B cell (primary cell): ENCODE measurements around the gene TBXAS1. TPM values are rescaled to one million over a fixed set of nuclear protein-coding genes. Genes with fewer than 3 reads are reported as not detected.

ENCODE experiments used
- ATAC-seq: fragments of 200-7000 bp; cut with Tn5 transposase; one replicate; pipeline ENCODE4 v1.10.0; 2021; ENCODE audit warnings: low read depth, mild to moderate bottlenecking, moderate number of reproducible peaks, moderate library complexity
- CTCF ChIA-PET: fragments of 350-600 bp; sonication (Branson Sonifier 250); formaldehyde crosslinking; loops from one replicate; lab custom pipeline; 2021; ENCODE audit warnings: antibody characterized with exemption, inconsistent platforms; lab: Charles Lee
- POLR2A ChIA-PET: fragments of 350-600 bp; sonication (Branson Sonifier 250); formaldehyde crosslinking; loops from one replicate; lab custom pipeline; 2021; ENCODE audit warnings: antibody characterized with exemption; lab: Charles Lee
- DNase-seq: peaks from one replicate; pipeline ENCODE4 v3.0.0; 2013
- H2AFZ ChIP-seq: 2 replicates; pipeline ENCODE4 v1.6.1; 2012; ENCODE audit warnings: mild to moderate bottlenecking, low read depth, low read length; ENCODE audit not compliant: insufficient read depth, poor library complexity, severe bottlenecking
- H3K27ac ChIP-seq, 2 donors: 1 replicate in 1 of 2; 2 replicates in 1 of 2; pipeline ENCODE4 v1.5.1; 2012 to 2013; ENCODE audit warnings: low read length in 2 of 2, mild to moderate bottlenecking in 2 of 2, moderate library complexity in 1 of 2
- H3K27me3 ChIP-seq, 4 experiments: fragments of 200-600 bp in 1 of 4; sonication (generic) in 1 of 4; replicated peaks in 1 of 4; 1 replicate in 2 of 4; 2 replicates in 2 of 4; pipeline versions ENCODE4 v1.6.1 to v1.7.0; 2013 to 2016; ENCODE audit warnings: low read length in 3 of 4, mild to moderate bottlenecking in 2 of 4, mixed read lengths in 1 of 4, moderate library complexity in 1 of 4; ENCODE audit not compliant: insufficient read depth in 4 of 4, control insufficient read depth in 3 of 4; ENCODE audit errors: control extremely low read depth in 1 of 4
- H3K36me3 ChIP-seq, 2 experiments: replicated peaks in 1 of 2; 1 replicate in 1 of 2; 2 replicates in 1 of 2; pipeline versions ENCODE4 v1.6.1 to v1.7.1; 2013; ENCODE audit warnings: low read length in 1 of 2; ENCODE audit not compliant: insufficient read depth in 2 of 2, control insufficient read depth in 1 of 2; ENCODE audit errors: control extremely low read depth in 1 of 2, extremely low read depth in 1 of 2
- H3K4me1 ChIP-seq, 2 donors: fragments of 200-600 bp in 1 of 2; sonication (generic) in 1 of 2; 1 replicate in 1 of 2; 2 replicates in 1 of 2; pipeline versions ENCODE4 v1.5.1 to v1.6.1; 2013 to 2017; ENCODE audit warnings: low read length in 2 of 2; ENCODE audit not compliant: control insufficient read depth in 2 of 2, insufficient read depth in 2 of 2
- H3K4me2 ChIP-seq: replicated peaks from 2 replicates; pipeline ENCODE3; 2012; ENCODE audit warnings: mild to moderate bottlenecking, low read depth, low read length; ENCODE audit not compliant: poor library complexity, severe bottlenecking
- H3K4me3 ChIP-seq, 5 experiments: fragments of 200-600 bp in 1 of 5; sonication (generic) in 1 of 5; 1 replicate in 3 of 5; 2 replicates in 2 of 5; pipeline versions ENCODE4 v1.5.1 to v1.7.0; 2011 to 2016; ENCODE audit warnings: low read length in 4 of 5, mild to moderate bottlenecking in 4 of 5, low read depth in 2 of 5, control low read depth in 1 of 5, moderate library complexity in 1 of 5; ENCODE audit not compliant: insufficient read depth in 1 of 5; ENCODE audit errors: control extremely low read depth in 1 of 5, extremely low read depth in 1 of 5
- H3K79me2 ChIP-seq: fragments of 200-600 bp; sonication (generic); one replicate; pipeline ENCODE4 v1.6.0; 2016; ENCODE audit warnings: low read length; ENCODE audit not compliant: control insufficient read depth, insufficient read depth
- H3K9ac ChIP-seq: fragments of 200-600 bp; sonication (generic); 2 replicates; pipeline ENCODE4 v1.6.1; 2017; ENCODE audit warnings: mild to moderate bottlenecking, low read length, moderate library complexity
- H3K9me3 ChIP-seq, 3 donors: one replicate each; pipeline versions ENCODE4 v1.6.1 to v1.7.1; 2013; ENCODE audit warnings: low read length in 2 of 3; ENCODE audit not compliant: control insufficient read depth in 2 of 3, insufficient read depth in 1 of 3; ENCODE audit errors: control extremely low read depth in 1 of 3
- H4K20me1 ChIP-seq: 2 replicates; pipeline ENCODE4 v1.6.0; 2012; ENCODE audit warnings: mild to moderate bottlenecking, low read length; ENCODE audit not compliant: insufficient read depth, control insufficient read depth, poor library complexity, severe bottlenecking
- H3K27ac Mint-ChIP-seq: one replicate; pipeline ENCODE4 v1.8.0; 2021; ENCODE audit warnings: mixed read lengths
- H3K27me3 Mint-ChIP-seq: one replicate; pipeline ENCODE4 v1.8.0; 2021; ENCODE audit warnings: mixed read lengths
- H3K4me1 Mint-ChIP-seq: one replicate; pipeline ENCODE4 v1.8.0; 2021; ENCODE audit warnings: mixed read lengths
- H3K4me3 Mint-ChIP-seq: one replicate; pipeline ENCODE4 v1.8.0; 2021; ENCODE audit warnings: mixed read lengths
- H3K9me3 Mint-ChIP-seq: one replicate; pipeline ENCODE4 v1.8.0; 2022; ENCODE audit warnings: mixed read lengths; ENCODE audit not compliant: insufficient read depth
- EZH2 ChIP-seq: IDR thresholded peaks from 2 replicates; pipeline ENCODE4 v1.6.1; 2012; ENCODE audit warnings: borderline replicate concordance, low read depth, mild to moderate bottlenecking, moderate library complexity, low read length; ENCODE audit not compliant: insufficient read depth, poor library complexity, severe bottlenecking
- WGBS: methylation state at CpG from one replicate; pipeline ENCODE4 v1.1.5; 2013; ENCODE audit warnings: missing lambda C conversion rate; ENCODE audit not compliant: insufficient coverage; 5-methylcytosine and 5-hydroxymethylcytosine counted together
- intact Hi-C: fragments of 100-400 bp; cut with micrococcal nuclease; formaldehyde crosslinking; loops from one replicate; pipeline ENCODE4 v1.10.0; 2022
- polyA plus RNA-seq: library from polyadenylated mRNA; depleted of rRNA; stranded (reverse); fragments of >200 nt; gene quantifications from 2 replicates; pipeline ENCODE4 v1.2.3, GENCODE V29; 2012
- total RNA-seq, 2 donors: library from RNA; stranded (reverse); fragments of 120-200 nt in 1 of 2; gene quantifications; 1 replicate in 1 of 2; 2 replicates in 1 of 2; pipeline versions ENCODE4 v1.2.3 to v1.2.4, GENCODE V29; 2013 to 2022
- TF ChIP-seq, protein P1 (sequence below): fragments of 200-600 bp; IDR thresholded peaks from one replicate; pipeline ENCODE4 v1.8.0; 2022; ENCODE audit warnings: antibody characterized with exemption, mild to moderate bottlenecking

The TBXAS1 gene
- total and polyA plus RNA-seq, 2 donors (not counting 1 experiment from before 2014, with no cell fraction given): 8.1 to 21.0 TPM

DNA sequence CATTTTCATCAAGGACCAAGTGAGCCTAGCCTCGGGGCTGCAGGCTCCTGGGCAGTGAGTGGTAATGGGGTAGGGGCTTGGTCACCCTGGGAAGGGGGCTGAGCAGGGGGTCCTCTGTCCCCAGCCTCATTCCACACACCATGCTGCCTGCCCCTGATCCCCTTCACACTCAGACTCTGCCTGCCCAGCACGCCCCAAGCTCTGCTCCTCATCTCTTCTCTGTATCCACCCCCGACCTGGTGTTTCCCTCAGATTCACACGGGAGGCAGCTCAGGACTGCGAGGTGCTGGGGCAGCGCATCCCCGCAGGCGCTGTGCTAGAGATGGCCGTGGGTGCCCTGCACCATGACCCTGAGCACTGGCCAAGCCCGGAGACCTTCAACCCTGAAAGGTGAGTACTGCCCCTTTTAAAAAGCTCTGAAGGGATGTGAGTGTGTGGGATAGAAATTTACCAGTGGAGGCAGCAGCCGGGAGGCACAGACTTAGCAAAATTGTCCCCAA is 186.5 kb downstream of the TBXAS1 start:
- Histone ChIP-seq H3K27me3 (no peaks in the 10 kb centered on the region), H3K27ac (no peak overlapping the region), H2AFZ (no peak overlapping the region), H3K4me1 (no peaks in the 10 kb centered on the region), H3K9ac (no peak overlapping the region), H4K20me1 (no peaks in the 10 kb centered on the region), H3K4me2 (no peak overlapping the region), H3K36me3 (no peaks in the 10 kb centered on the region), H3K79me2 (no peaks in the 10 kb centered on the region), H3K9me3 (no peaks in the 10 kb centered on the region), H3K4me3 (no peak overlapping the region)
- TF ChIP-seq EZH2: no peak
- TF ChIP-seq, protein P1, sequence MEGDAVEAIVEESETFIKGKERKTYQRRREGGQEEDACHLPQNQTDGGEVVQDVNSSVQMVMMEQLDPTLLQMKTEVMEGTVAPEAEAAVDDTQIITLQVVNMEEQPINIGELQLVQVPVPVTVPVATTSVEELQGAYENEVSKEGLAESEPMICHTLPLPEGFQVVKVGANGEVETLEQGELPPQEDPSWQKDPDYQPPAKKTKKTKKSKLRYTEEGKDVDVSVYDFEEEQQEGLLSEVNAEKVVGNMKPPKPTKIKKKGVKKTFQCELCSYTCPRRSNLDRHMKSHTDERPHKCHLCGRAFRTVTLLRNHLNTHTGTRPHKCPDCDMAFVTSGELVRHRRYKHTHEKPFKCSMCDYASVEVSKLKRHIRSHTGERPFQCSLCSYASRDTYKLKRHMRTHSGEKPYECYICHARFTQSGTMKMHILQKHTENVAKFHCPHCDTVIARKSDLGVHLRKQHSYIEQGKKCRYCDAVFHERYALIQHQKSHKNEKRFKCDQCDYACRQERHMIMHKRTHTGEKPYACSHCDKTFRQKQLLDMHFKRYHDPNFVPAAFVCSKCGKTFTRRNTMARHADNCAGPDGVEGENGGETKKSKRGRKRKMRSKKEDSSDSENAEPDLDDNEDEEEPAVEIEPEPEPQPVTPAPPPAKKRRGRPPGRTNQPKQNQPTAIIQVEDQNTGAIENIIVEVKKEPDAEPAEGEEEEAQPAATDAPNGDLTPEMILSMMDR: no peak
- Mint-ChIP-seq H3K27me3 (peaks cover 9% of the 10 kb centered on the region), H3K4me1 (no peaks in the 10 kb centered on the region), H3K27ac (no peak overlapping the region), H3K9me3 (no peaks in the 10 kb centered on the region), H3K4me3 (no peak overlapping the region)
- WGBS: 99% methylated on average over 7 of the region's 11 CpGs
- no peak for ATAC-seq
- intact Hi-C loops: no loop called here
- CTCF ChIA-PET: no interaction called here
- DNase-seq: no peak
- POLR2A ChIA-PET: no interaction called here

DNA sequence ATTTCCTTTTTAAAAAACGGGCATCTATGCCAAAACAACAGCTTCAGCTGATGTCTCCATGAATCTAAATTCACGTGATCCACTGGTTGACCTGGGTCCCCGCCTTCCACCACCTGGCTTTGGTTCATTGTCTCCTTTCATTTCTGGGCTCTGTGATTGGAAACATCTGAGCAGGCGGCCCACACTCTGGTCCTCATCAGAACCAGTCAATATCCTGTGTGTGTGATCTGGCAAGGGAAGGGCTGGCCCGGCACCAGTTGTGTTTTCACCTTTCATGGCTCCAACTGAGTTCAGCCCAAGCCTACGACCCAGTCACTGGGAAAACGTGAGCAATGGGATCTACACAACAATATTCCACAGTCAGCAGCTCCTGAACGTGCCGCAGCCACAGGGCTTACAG is 187.5 kb downstream of the TBXAS1 start:
- H3K79me2 ChIP-seq: no peaks in the 10 kb centered on the region
- H3K4me1 ChIP-seq: no peaks in the 10 kb centered on the region
- WGBS: 92% methylated on average over 8 of the region's 9 CpGs
- no peaks in the 10 kb centered on the region for H3K27me3 ChIP-seq
- ChIA-PET CTCF (interaction anchor here (1.4 kb wide), 1 partner anchor 371 kb away, joined by 5 read pairs; no protein-coding TSS in a partner anchor), POLR2A (no interaction called here)
- H3K27ac Mint-ChIP-seq: no peak overlapping the region
- DNase-seq (no peak), ATAC-seq (no peak)
- peaks cover 4% of the 10 kb centered on the region for H3K27me3 Mint-ChIP-seq
- no peaks in the 10 kb centered on the region for H3K9me3 Mint-ChIP-seq
- no peak overlapping the region for H3K27ac ChIP-seq
- H3K9me3 ChIP-seq: no peaks in the 10 kb centered on the region
- H3K36me3 ChIP-seq: no peaks in the 10 kb centered on the region
- intact Hi-C loops: no loop called here
- no peak for TF ChIP-seq EZH2
- no peak overlapping the region for H3K4me3 ChIP-seq
- H4K20me1 ChIP-seq: no peaks in the 10 kb centered on the region
- H3K4me2 ChIP-seq: no peak overlapping the region
- no peak overlapping the region for H2AFZ ChIP-seq
- no peaks in the 10 kb centered on the region for H3K4me1 Mint-ChIP-seq
- H3K4me3 Mint-ChIP-seq: no peak overlapping the region
- no peak overlapping the region for H3K9ac ChIP-seq
